Endothelial cell of umbilical vein (primary cell): ENCODE results near the gene RILP. TPM values are rescaled to one million over a fixed set of nuclear protein-coding genes. Genes with fewer than 3 reads are reported as not detected.

Experiments
- BruUV-seq: library from RNA; stranded (reverse); fragments of 400-500 nt; replicated peaks from 2 replicates; lab custom pipeline; 2021; lab: Mats Ljungman, UMichigan
- CTCF ChIA-PET: fragments of 300-600, 350-600 bp; sonication (Branson Sonifier 250); formaldehyde crosslinking; loops from one replicate; lab custom pipeline; 2021; ENCODE audit warnings: antibody characterized with exemption, inconsistent platforms; lab: Charles Lee
- POLR2A ChIA-PET: fragments of 300-600, 350-600 bp; sonication (Branson Sonifier 250); formaldehyde crosslinking; loops from one replicate; lab custom pipeline; 2021; ENCODE audit warnings: antibody characterized with exemption, inconsistent platforms; lab: Charles Lee
- DNase-seq: peaks from one replicate; pipeline ENCODE4 v3.0.0-alpha.2; 2011; ENCODE audit warnings: low read depth, low spot score
- FAIRE-seq: peaks from 2 replicates; lab custom pipeline; 2011; peaks lifted over from hg19 to GRCh38; lab: Jason Lieb, UNC
- H2AFZ ChIP-seq: 2 replicates; pipeline ENCODE4 v1.6.0; 2012; ENCODE audit warnings: low read depth, low read length, control low read depth, inconsistent platforms
- H3K27ac ChIP-seq: 2 replicates; pipeline ENCODE4 v1.5.1; 2011; ENCODE audit warnings: low read depth, mild to moderate bottlenecking, control low read depth, low read length, moderate library complexity; ENCODE audit not compliant: insufficient read depth
- H3K27me3 ChIP-seq, 2 experiments: 2 replicates each; pipeline versions ENCODE4 v1.6.0 to v1.6.1; 2011; ENCODE audit warnings: low read length in 2 of 2, mixed read lengths in 1 of 2; ENCODE audit not compliant: control insufficient read depth in 2 of 2, insufficient read depth in 2 of 2
- H3K36me3 ChIP-seq, 2 experiments: 2 replicates in 1 of 2; 3 replicates in 1 of 2; pipeline ENCODE4 v1.5.1; 2011; ENCODE audit warnings: low read length in 2 of 2, mild to moderate bottlenecking in 1 of 2, moderate library complexity in 1 of 2; ENCODE audit not compliant: control insufficient read depth in 2 of 2, insufficient read depth in 2 of 2; ENCODE audit errors: extremely low read depth in 1 of 2
- H3K4me1 ChIP-seq: 3 replicates; pipeline ENCODE4 v1.5.1; 2011; ENCODE audit warnings: mild to moderate bottlenecking, low read length; ENCODE audit not compliant: control insufficient read depth, insufficient read depth; ENCODE audit errors: extremely low read depth
- H3K4me2 ChIP-seq: 2 replicates; pipeline ENCODE4 v1.6.1; 2011; ENCODE audit warnings: low read length, control low read depth, mixed read lengths; ENCODE audit not compliant: insufficient read depth
- H3K4me3 ChIP-seq, 3 experiments: fragments of 200-600 bp in 1 of 3; sonication (generic), shearing (Covaris generic) in 1 of 3; replicated peaks in 1 of 3; 2 replicates each; pipeline ENCODE4 v1.5.1; 2011 to 2016; ENCODE audit warnings: control low read depth in 3 of 3, low read length in 3 of 3, mild to moderate bottlenecking in 2 of 3, inconsistent platforms in 1 of 3, low read depth in 1 of 3, moderate library complexity in 1 of 3; ENCODE audit not compliant: insufficient read depth in 1 of 3
- H3K79me2 ChIP-seq: 2 replicates; pipeline ENCODE4 v1.6.0; 2012; ENCODE audit warnings: low read length, inconsistent platforms; ENCODE audit not compliant: control insufficient read depth, insufficient read depth
- H3K9ac ChIP-seq: replicated peaks from 2 replicates; pipeline ENCODE3; 2011; ENCODE audit warnings: low read length, control low read depth; ENCODE audit not compliant: insufficient read depth; ENCODE audit errors: extremely low read depth
- H3K9me1 ChIP-seq: replicated peaks from 3 replicates; pipeline ENCODE4 v1.6.0; 2011; ENCODE audit warnings: mild to moderate bottlenecking, low read length; ENCODE audit not compliant: control insufficient read depth, insufficient read depth; ENCODE audit errors: extremely low read depth
- H3K9me3 ChIP-seq: replicated peaks from 2 replicates; pipeline ENCODE4 v1.5.1; 2012; ENCODE audit warnings: low read length, inconsistent platforms; ENCODE audit not compliant: control insufficient read depth, insufficient read depth
- H4K20me1 ChIP-seq: replicated peaks from 2 replicates; pipeline ENCODE3; 2011; ENCODE audit warnings: mild to moderate bottlenecking, low read length; ENCODE audit not compliant: control insufficient read depth, insufficient read depth; ENCODE audit errors: extremely low read depth
- CTCF ChIP-seq, 2 donors: IDR thresholded peaks; 1 replicate in 1 of 2; 2 replicates in 1 of 2; pipeline ENCODE4 v1.5.1; 2011; ENCODE audit warnings: low read length in 2 of 2, mild to moderate bottlenecking in 2 of 2, moderate library complexity in 2 of 2, control low read depth in 1 of 2, inconsistent platforms in 1 of 2, low read depth in 1 of 2; ENCODE audit not compliant: insufficient read depth in 1 of 2; ENCODE audit errors: extremely low read depth in 1 of 2
- EZH2 ChIP-seq: IDR thresholded peaks from 2 replicates; pipeline ENCODE4 v1.6.1; 2012; ENCODE audit warnings: borderline replicate concordance, low read depth, mild to moderate bottlenecking, moderate library complexity, low read length, inconsistent platforms; ENCODE audit not compliant: severe bottlenecking
- FOS ChIP-seq: IDR thresholded peaks from 2 replicates; pipeline ENCODE4 v1.6.1; 2011; ENCODE audit warnings: mild to moderate bottlenecking, low read length, moderate library complexity, borderline replicate concordance; ENCODE audit not compliant: insufficient read depth
- GATA2 ChIP-seq: IDR thresholded peaks from 2 replicates; pipeline ENCODE4 v1.7.0; 2011; ENCODE audit warnings: low read depth, mild to moderate bottlenecking, moderate library complexity, mixed read lengths, low read length; ENCODE audit not compliant: insufficient read length, insufficient read depth
- JUN ChIP-seq: IDR thresholded peaks from 2 replicates; pipeline ENCODE4 v1.6.1; 2011; ENCODE audit warnings: borderline replicate concordance, low read depth; ENCODE audit not compliant: insufficient read length, insufficient read depth
- MAX ChIP-seq: IDR thresholded peaks from 2 replicates; pipeline ENCODE4 v1.6.1; 2011; ENCODE audit not compliant: insufficient read depth, insufficient read length
- MYC ChIP-seq: IDR thresholded peaks from one replicate; pipeline ENCODE4 v1.6.1; 2011; ENCODE audit warnings: mild to moderate bottlenecking, low read depth, low read length
- POLR2A ChIP-seq: IDR thresholded peaks from 2 replicates; pipeline ENCODE4 v1.6.1; 2012; ENCODE audit warnings: low read depth, mild to moderate bottlenecking, control low read depth, low read length
- POLR2AphosphoS5 ChIP-seq: IDR thresholded peaks from 2 replicates; pipeline ENCODE4 v1.6.1; 2012; ENCODE audit warnings: low read depth, mild to moderate bottlenecking, control low read depth, low read length, moderate library complexity; ENCODE audit not compliant: insufficient read depth
- dilution Hi-C: fragments of 300-500 bp; cut with MboI; formaldehyde crosslinking; loops from one replicate; pipeline ENCODE4 v1.15.0; 2019; ENCODE audit warnings: low sequenced_read_pairs; ENCODE audit not compliant: extremely low pct_ligation_motif_present
- intact Hi-C: fragments of 100-400 bp; cut with micrococcal nuclease; formaldehyde crosslinking; loops from one replicate; pipeline ENCODE4 v1.10.0; 2022
- polyA plus RNA-seq, 4 experiments: library from polyadenylated mRNA; depleted of rRNA in 3 of 4; stranded (reverse) in 3 of 4; unstranded in 1 of 4; fragments of >200 nt; gene quantifications; 2 replicates each; pipeline versions ENCODE4 v1.2.1 to v1.2.3, GENCODE V29; 2011 to 2012; ENCODE audit warnings: missing spikeins in 1 of 4
- total RNA-seq: library from RNA; stranded (reverse); gene quantifications from 2 replicates; pipeline ENCODE4 v1.2.3, GENCODE V29; 2021

Gene RILP
- total and polyA plus RNA-seq, 2 donors (not counting 3 experiments of a cell fraction or from before 2014, with no cell fraction given): 9.4 to 10.0 TPM

GRCh38 chr17:1617620-1618174 is 32.0 kb downstream of the RILP start:
- TSS peak; percentile 72 for BruUV-seq
- H3K4me3 ChIP-seq: no peak overlapping the region
- ChIA-PET CTCF (interaction anchor here (1.0 to 5.7 kb wide), 9 partner anchors 9 to 42 kb away, joined by 4 to 100 read pairs (median 10); partner anchors contain the start of genes SCARF1 and SLC43A2), POLR2A (no interaction called here)
- intact Hi-C loops: loop anchor here (1.0 to 2.0 kb wide), 2 partner anchors 8 to 27 kb away; no protein-coding TSS in a partner anchor
- no peaks in the 10 kb centered on the region for H3K9me3 ChIP-seq
- no peaks in the 10 kb centered on the region for H3K79me2 ChIP-seq
- H3K9me1 ChIP-seq: no peaks in the 10 kb centered on the region
- H3K27ac ChIP-seq: peak overlapping the region; percentile 80
- H3K9ac ChIP-seq: peak overlapping the region; percentile 41
- TF ChIP-seq JUN (peak; percentile 61), POLR2A (peak; percentile 52), CTCF (IDR thresholded peaks at IDR 0.05; ENCODE audit: extremely low read depth in 1 of 2, insufficient read depth in 1 of 2, low read depth in 1 of 2, low read length in 2 of 2) (no peak), EZH2 (no peak), MYC (no peak), FOS (peak; percentile 64), GATA2 (no peak), POLR2AphosphoS5 (peak; percentile 63), MAX (no peak)
- FAIRE-seq (peak; percentile 98), DNase-seq (peak; percentile 87)
- peaks cover 0 to 3% of the 10 kb centered on the region in 2 experiments for H3K36me3 ChIP-seq
- peaks cover 19% of the 10 kb centered on the region for H3K4me1 ChIP-seq
- dilution Hi-C loops: no loop called here
- H3K4me2 ChIP-seq: peak overlapping the region; percentile 14
- H4K20me1 ChIP-seq: no peaks in the 10 kb centered on the region
- H2AFZ ChIP-seq: peak overlapping the region; percentile 49
- no peaks in the 10 kb centered on the region for H3K27me3 ChIP-seq
